Gastrocnemius medialis (tissue), 4 donors: ENCODE measurements around the gene SPINK4. TPM values are rescaled to one million over a fixed set of nuclear protein-coding genes. Genes with fewer than 3 reads are reported as not detected.

ENCODE experiments used
- ATAC-seq, 2 donors: fragments of 150-250 bp; one replicate each; pipeline ENCODE4 v1.9.1; 2016
- DNase-seq, 2 donors: peaks; one replicate each; pipeline ENCODE4 v3.0.0-alpha.2; 2019
- H3K27ac ChIP-seq, 4 donors: fragments of 200-600 bp; sonication (generic); 1 replicate in 1 of 4; 2 replicates in 3 of 4; pipeline ENCODE4 v1.5.1; 2016 to 2018; ENCODE audit warnings: mild to moderate bottlenecking in 2 of 4, moderate library complexity in 1 of 4
- H3K27me3 ChIP-seq, 3 donors: fragments of 200-600 bp; sonication (generic) in 2 of 3; 1 replicate in 1 of 3; 2 replicates in 2 of 3; pipeline versions ENCODE4 v1.5.1 to v1.6.0; 2016 to 2019; ENCODE audit warnings: mild to moderate bottlenecking in 1 of 3, moderate library complexity in 1 of 3
- H3K36me3 ChIP-seq, 2 donors: fragments of 200-600 bp; sonication (generic) in 1 of 2; one replicate each; pipeline ENCODE4 v1.5.1; 2017 to 2018
- H3K4me1 ChIP-seq, 2 donors: fragments of 200-600 bp; sonication (generic) in 1 of 2; one replicate each; pipeline ENCODE4 v1.5.1; 2016 to 2017; ENCODE audit warnings: mild to moderate bottlenecking in 2 of 2
- H3K4me3 ChIP-seq, 4 donors: fragments of 200-600 bp; sonication (generic) in 3 of 4; 1 replicate in 1 of 4; 2 replicates in 3 of 4; pipeline ENCODE4 v1.5.1; 2016 to 2019; ENCODE audit warnings: mild to moderate bottlenecking in 2 of 4
- H3K9me3 ChIP-seq, 3 donors: fragments of 200-600 bp; sonication (generic) in 2 of 3; 1 replicate in 1 of 3; 2 replicates in 2 of 3; pipeline ENCODE4 v1.5.1; 2016 to 2019
- CTCF ChIP-seq, 5 experiments: fragments of 450-650 bp in 3 of 5; fragments of 200-600 bp in 2 of 5; sonication (generic) in 2 of 5; IDR thresholded peaks in 4 of 5; conservative IDR thresholded peaks in 1 of 5; 1 replicate in 4 of 5; 2 replicates in 1 of 5; pipeline ENCODE4 v1.5.1; 2016 to 2019; ENCODE audit warnings: antibody characterized with exemption in 5 of 5, mild to moderate bottlenecking in 3 of 5, moderate library complexity in 3 of 5
- POLR2A ChIP-seq, 2 donors: fragments of 450-650 bp; IDR thresholded peaks; one replicate each; pipeline ENCODE4 v1.6.1; 2017; ENCODE audit warnings: antibody characterized with exemption in 2 of 2, mild to moderate bottlenecking in 2 of 2, moderate library complexity in 2 of 2
- in situ Hi-C, 4 donors: fragments of 200-750 bp; cut with MboI; loops; one replicate each; pipeline versions ENCODE4 v1.15.0 to v1.8.0; 2017; ENCODE audit warnings: low sequenced_read_pairs in 4 of 4
- intact Hi-C: fragments of 100-400 bp; cut with DNase I; formaldehyde crosslinking; loops from one replicate; pipeline ENCODE4 v1.15.1; 2023; ENCODE audit warnings: low total_unique reads
- total RNA-seq, 4 donors: library from RNA; depleted of rRNA; stranded (reverse); fragments of >200 nt; gene quantifications; one replicate each; pipeline versions ENCODE4 v1.1.0 to v1.2.3, GENCODE V29; 2016

SPINK4 gene, protein sequence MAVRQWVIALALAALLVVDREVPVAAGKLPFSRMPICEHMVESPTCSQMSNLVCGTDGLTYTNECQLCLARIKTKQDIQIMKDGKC
- not detected for total RNA-seq

DNA sequence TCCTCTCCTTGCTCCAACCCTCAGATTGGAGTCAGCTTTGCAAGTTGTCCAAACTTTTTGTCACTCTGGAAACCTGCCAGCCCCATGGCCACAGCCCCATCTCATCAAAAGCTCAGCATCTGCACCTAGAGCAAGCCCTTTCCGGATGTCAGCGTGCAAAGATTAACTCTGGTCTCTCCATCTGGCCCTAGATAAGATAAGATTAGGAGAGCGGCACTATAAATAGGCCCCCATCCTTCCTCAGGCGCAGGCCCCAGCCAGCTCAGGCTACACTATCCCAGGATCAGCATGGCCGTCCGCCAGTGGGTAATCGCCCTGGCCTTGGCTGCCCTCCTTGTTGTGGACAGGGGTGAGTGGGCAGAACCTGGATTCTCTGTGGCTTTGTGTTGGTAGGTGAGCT is at the start of gene SPINK4:
Gene SPINK4 (plus strand): TSS at position 247 of the 400 bp plus-strand sequence. CDS start 42 bp downstream, at position 289.
- DNase-seq (peak in 1 of 2 donors; percentile 63), ATAC-seq (peak; percentile 57 to 70)
- no peak within 1 kb of the TSS for H3K4me3 ChIP-seq
- peak within 1 kb of the TSS in 3 of 4 donors; percentile 39 to 54 (median 45) for H3K27ac ChIP-seq
- no peaks in the 10 kb centered on the region for H3K36me3 ChIP-seq
- TF ChIP-seq CTCF (IDR thresholded peaks at IDR 0.05 in 4 of 5, conservative IDR thresholded peaks at IDR 0.05 in 1 of 5), result no peak
- no peak for TF ChIP-seq POLR2A (IDR thresholded peaks at IDR 0.05)
- H3K27me3 ChIP-seq, result no peaks in the 10 kb centered on the region
- H3K9me3 ChIP-seq, result no peaks in the 10 kb centered on the region
- intact Hi-C loops (no loop called here), in situ Hi-C loops (no loop called here)
- H3K4me1 ChIP-seq, result peaks cover 13 to 14% of the 10 kb centered on the region in 2 donors

DNA sequence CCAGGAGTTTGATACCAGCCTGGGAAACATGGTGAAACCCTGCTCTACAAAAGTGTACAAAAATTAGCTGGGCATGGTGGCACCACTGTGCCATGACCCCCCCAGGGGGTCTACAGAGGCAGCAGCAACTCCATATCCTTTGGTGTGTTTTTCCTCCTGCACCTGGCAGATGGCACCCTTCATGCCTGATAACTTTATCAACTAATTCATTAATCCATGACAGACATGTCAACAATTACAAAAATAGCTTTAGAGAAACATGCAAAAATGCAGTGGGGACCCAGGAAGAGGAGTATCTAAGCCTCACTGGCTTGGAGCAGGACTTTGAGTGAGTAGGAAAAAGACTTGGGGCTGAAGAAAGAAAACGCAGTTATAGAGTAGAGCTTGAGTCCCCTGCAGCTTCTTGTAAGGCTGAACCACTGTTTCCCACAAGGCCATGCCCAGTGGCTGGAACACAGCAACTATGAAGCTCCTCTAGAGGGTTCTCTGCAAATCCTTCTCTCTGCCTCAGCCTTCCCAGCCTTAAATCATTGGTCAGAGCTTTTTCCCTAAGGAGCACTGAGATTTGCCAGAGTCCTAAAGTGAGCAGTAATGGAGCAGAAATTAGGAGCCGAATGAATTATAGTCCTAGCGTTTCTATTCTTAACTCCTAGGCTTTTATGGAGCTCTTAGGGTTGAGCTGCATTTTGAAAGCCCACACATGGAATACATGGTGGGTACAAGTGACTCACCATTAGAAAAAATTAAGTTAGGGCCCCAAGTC is 47.3 kb upstream of the SPINK4 start:
- in situ Hi-C loops, result no loop called here

DNA sequence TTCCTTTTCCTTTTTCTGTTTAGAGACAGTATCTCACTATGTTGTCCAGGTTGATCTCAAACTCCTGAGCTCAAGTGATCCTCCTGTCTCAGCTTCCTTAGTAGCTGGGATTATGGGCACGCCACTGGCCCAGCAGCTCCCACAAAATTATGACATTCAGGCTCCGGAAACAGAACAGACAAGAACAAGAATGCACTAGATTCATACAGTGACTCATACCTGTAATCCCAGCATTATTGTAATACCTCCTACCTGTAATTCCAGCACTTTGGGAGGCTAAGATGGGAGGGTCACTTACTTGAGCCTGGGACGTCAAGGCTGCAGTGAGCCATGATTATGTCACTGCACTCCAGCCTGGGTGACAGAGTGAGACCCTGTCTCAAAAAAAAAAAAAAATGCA is 46.1 kb upstream of the SPINK4 start:
- H3K27me3 ChIP-seq, result no peaks in the 10 kb centered on the region
- in situ Hi-C loops, result no loop called here
- peaks cover 18 to 19% of the 10 kb centered on the region in 2 donors for H3K4me1 ChIP-seq
- H3K27ac ChIP-seq, result no peak overlapping the region
- H3K4me3 ChIP-seq, result no peak overlapping the region
- H3K36me3 ChIP-seq, result no peaks in the 10 kb centered on the region
- ATAC-seq (no peak), DNase-seq (no peak)
- intact Hi-C loops, result no loop called here
- no peak for TF ChIP-seq POLR2A (IDR thresholded peaks at IDR 0.05)
- TF ChIP-seq CTCF (IDR thresholded peaks at IDR 0.05 in 4 of 5, conservative IDR thresholded peaks at IDR 0.05 in 1 of 5), result no peak
- no peaks in the 10 kb centered on the region for H3K9me3 ChIP-seq

More for the DNA sequence above, 47.3 kb upstream of the SPINK4 start:
- DNase-seq (no peak), ATAC-seq (no peak)
- H3K27ac ChIP-seq, result no peak overlapping the region
- no peaks in the 10 kb centered on the region for H3K36me3 ChIP-seq
- no peaks in the 10 kb centered on the region for H3K9me3 ChIP-seq
- no peaks in the 10 kb centered on the region for H3K27me3 ChIP-seq
- TF ChIP-seq CTCF (IDR thresholded peaks at IDR 0.05 in 4 of 5, conservative IDR thresholded peaks at IDR 0.05 in 1 of 5), result no peak
- no peak for TF ChIP-seq POLR2A (IDR thresholded peaks at IDR 0.05)
- H3K4me3 ChIP-seq, result no peak overlapping the region
- peaks cover 11 to 16% of the 10 kb centered on the region in 2 donors for H3K4me1 ChIP-seq
- intact Hi-C loops, result no loop called here

- Histone ChIP-seq H3K36me3 (no peaks in the 10 kb centered on the region), H3K9me3 (no peaks in the 10 kb centered on the region), H3K27me3 (no peaks in the 10 kb centered on the region), H3K4me3 (no peak overlapping the region), H3K4me1 (peaks cover 18 to 19% of the 10 kb centered on the region in 2 donors), H3K27ac (peak overlapping the region in 3 of 4 donors; percentile 43 to 51 (median 46))
- no peak for TF ChIP-seq CTCF (IDR thresholded peaks at IDR 0.05 in 4 of 5, conservative IDR thresholded peaks at IDR 0.05 in 1 of 5)
- TF ChIP-seq POLR2A (IDR thresholded peaks at IDR 0.05), result no peak
- ATAC-seq (no peak), DNase-seq (no peak)
- intact Hi-C loops, result no loop called here
- in situ Hi-C loops, result no loop called here
Measured at GRCh38 chr9:33196736-33197135, 43.2 kb upstream of the SPINK4 start.
